Endodermal cell (in vitro differentiated cells): ENCODE measurements around the gene COG7. TPM values are rescaled to one million over a fixed set of nuclear protein-coding genes. Genes with fewer than 3 reads are reported as not detected.
A peak's percentile ranks its signal among the peaks of the same experiment; 100 is the strongest.

Source experiments
- DNase-seq: peaks from one replicate; pipeline ENCODE4 v3.0.0-alpha.2; 2017
- H3K27ac ChIP-seq: 2 replicates; pipeline ENCODE4 v1.5.1; 2013; ENCODE audit warnings: mild to moderate bottlenecking, low read depth, low read length, moderate library complexity
- H3K27me3 ChIP-seq: 2 replicates; pipeline ENCODE4 v1.6.1; 2013; ENCODE audit warnings: mild to moderate bottlenecking, low read length, moderate library complexity; ENCODE audit not compliant: insufficient read depth, control insufficient read depth, poor library complexity, severe bottlenecking
- H3K36me3 ChIP-seq: 2 replicates; pipeline ENCODE4 v1.7.0; 2013; ENCODE audit warnings: mild to moderate bottlenecking, low read length, moderate library complexity; ENCODE audit not compliant: control insufficient read depth, insufficient read depth
- H3K4me1 ChIP-seq: one replicate; pipeline ENCODE4 v1.7.0; 2013; ENCODE audit warnings: low read length; ENCODE audit not compliant: control insufficient read depth, insufficient read depth
- H3K4me3 ChIP-seq: 2 replicates; pipeline ENCODE4 v1.5.1; 2013; ENCODE audit warnings: mild to moderate bottlenecking, low read length, moderate library complexity
- H3K9ac ChIP-seq: 2 replicates; pipeline ENCODE4 v1.6.1; 2013; ENCODE audit warnings: mild to moderate bottlenecking, low read length, moderate library complexity; ENCODE audit not compliant: poor library complexity, severe bottlenecking; ENCODE audit errors: extremely low read depth
- H3K9me3 ChIP-seq: 2 replicates; pipeline ENCODE4 v1.6.1; 2013; ENCODE audit warnings: mild to moderate bottlenecking, low read length, moderate library complexity; ENCODE audit not compliant: control insufficient read depth
- H3K27ac Mint-ChIP-seq: 2 replicates; pipeline ENCODE4 v1.8.0; 2020; ENCODE audit warnings: mixed read lengths
- H3K27me3 Mint-ChIP-seq: 2 replicates; pipeline ENCODE4 v1.8.0; 2021; ENCODE audit warnings: mild to moderate bottlenecking, mixed read lengths; ENCODE audit not compliant: insufficient read depth
- H3K36me3 Mint-ChIP-seq: 2 replicates; pipeline ENCODE4 v1.8.0; 2020; ENCODE audit warnings: low read depth, mixed read lengths
- H3K4me1 Mint-ChIP-seq: 2 replicates; pipeline ENCODE4 v1.8.0; 2020; ENCODE audit warnings: mixed read lengths
- H3K4me3 Mint-ChIP-seq: 2 replicates; pipeline ENCODE4 v1.8.0; 2020; ENCODE audit warnings: mild to moderate bottlenecking, moderate library complexity, mixed read lengths
- H3K9me3 Mint-ChIP-seq: 2 replicates; pipeline ENCODE4 v1.8.0; 2020; ENCODE audit warnings: mild to moderate bottlenecking, mixed read lengths
- WGBS, 2 experiments: methylation state at CpG; one replicate each; pipeline versions ENCODE4 v1.1.5 to v1.1.7; 2013; ENCODE audit warnings: missing lambda C conversion rate in 2 of 2, mixed read lengths in 1 of 2; ENCODE audit not compliant: insufficient coverage in 1 of 2, insufficient read length in 1 of 2; 5-methylcytosine and 5-hydroxymethylcytosine counted together
- long read RNA-seq, 4 experiments: library from polyadenylated mRNA in 2 of 4; library from RNA in 1 of 4; library from capped mRNA in 1 of 4; stranded (forward) in 3 of 4; unstranded in 1 of 4; transcript quantifications; one replicate each; pipeline ENCODE4 v2.0.0, GENCODE V29; 2020 to 2021; ENCODE audit warnings: inconsistent platforms in 1 of 4
- polyA plus RNA-seq, 2 experiments: library from polyadenylated mRNA; stranded (reverse); fragments of 50-300 nt; gene quantifications; one replicate each; pipeline ENCODE4 v1.2.3, GENCODE V29; 2013
- total RNA-seq, 2 donors: library from RNA; stranded (reverse); fragmentation: NEBNext Ultra II Directional in 1 of 2; extraction: Animal tissue kit (Norgen Biotek cat#: 25700) in 1 of 2; gene quantifications; 2 replicates in 1 of 2; 3 replicates in 1 of 2; pipeline ENCODE4 v1.2.1, GENCODE V29; 2021
- TF ChIP-seq, protein P1 (sequence below): fragments of 200-600 bp; sonication (generic); conservative IDR thresholded peaks from 2 replicates; pipeline ENCODE4 v1.5.0; 2021; ENCODE audit warnings: antibody characterized with exemption, mild to moderate bottlenecking

The COG7 gene
- total RNA-seq = 10 to 100 TPM; 19.9 to 31.3 TPM
- 26.4 TPM for polyA plus RNA-seq (2013, experiment 1 of 2)
- 20.0 TPM for polyA plus RNA-seq (2013, experiment 2 of 2)
- long read RNA-seq, experiment 1, partial matches to known transcripts = 1 of 4 reads
- long read RNA-seq, experiment 1, other reads (novel, unspliced or antisense) = 1 of 4 reads
- long read RNA-seq, experiment 2, transcript COG7-201 (17 exons, 2,926 nt) = major isoform, 42 of 61 reads
- long read RNA-seq, experiment 2, partial matches to known transcripts = 7 of 61 reads
- long read RNA-seq, experiment 2, other reads (novel, unspliced or antisense) = 12 of 61 reads
- long read RNA-seq, experiment 3, transcript COG7-201 (17 exons, 2,926 nt) = major isoform, 63 of 78 reads
- long read RNA-seq, experiment 3, partial matches to known transcripts = 3 of 78 reads
- long read RNA-seq, experiment 3, other reads (novel, unspliced or antisense) = 12 of 78 reads
- long read RNA-seq, experiment 4, partial matches to known transcripts = 1 of 4 reads
- long read RNA-seq, experiment 4, other reads (novel, unspliced or antisense) = 2 of 4 reads

DNA sequence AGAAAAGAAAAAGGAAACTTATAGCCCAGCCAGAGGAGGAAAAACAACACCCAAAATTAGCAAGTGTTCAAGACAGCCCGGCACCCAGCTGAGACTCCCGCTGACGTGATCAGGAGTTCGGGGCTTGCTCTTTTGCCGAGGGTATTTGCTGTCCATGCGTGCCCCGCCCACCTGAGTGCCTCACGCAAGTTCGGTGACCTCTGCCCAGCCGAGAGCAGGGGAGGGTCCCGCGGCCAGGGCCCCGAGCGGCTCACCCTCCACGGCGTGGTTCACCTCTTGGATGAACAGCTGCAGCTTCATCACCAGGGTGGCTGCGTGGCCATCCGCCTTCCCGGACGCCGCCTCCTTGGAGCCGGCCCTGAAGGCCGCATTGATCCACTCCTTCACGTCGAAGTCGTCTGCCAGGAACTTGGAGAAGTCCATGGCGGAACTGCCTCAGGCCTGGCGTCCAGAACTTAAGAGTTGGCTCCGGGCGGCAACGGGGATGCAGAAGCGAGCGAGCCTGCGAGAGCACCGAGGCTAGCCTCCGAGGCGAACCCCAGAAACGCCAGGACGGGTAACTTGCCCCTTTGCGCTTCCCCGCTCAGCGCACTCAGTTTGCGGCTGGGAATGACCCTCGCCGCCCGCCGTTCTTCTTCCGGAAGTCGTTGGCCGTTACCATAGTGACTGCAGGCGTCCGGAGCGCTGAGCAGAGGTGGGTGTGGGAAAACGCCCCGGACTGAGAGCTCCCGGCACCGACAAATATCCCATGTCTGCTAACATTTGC, at the start of gene COG7:
Gene COG7, minus strand, starts transcription at position 618 of the 766 bp plus-strand sequence. Its CDS starts 195 bp downstream, at position 423.
- Mint-ChIP-seq H3K27ac (peak within 1 kb of the TSS; percentile 89), H3K36me3 (peaks cover 14% of the 10 kb centered on the region), H3K27me3 (no peaks in the 10 kb centered on the region), H3K9me3 (no peaks in the 10 kb centered on the region), H3K4me1 (peaks cover 3% of the 10 kb centered on the region), H3K4me3 (peak within 1 kb of the TSS; percentile 90)
- H3K27ac ChIP-seq = peak within 1 kb of the TSS; percentile 64
- peaks cover 9% of the 10 kb centered on the region for H3K36me3 ChIP-seq
- DNase-seq = peak; percentile 96
- H3K4me1 ChIP-seq = no peaks in the 10 kb centered on the region
- H3K27me3 ChIP-seq = no peaks in the 10 kb centered on the region
- TF ChIP-seq, protein P1, sequence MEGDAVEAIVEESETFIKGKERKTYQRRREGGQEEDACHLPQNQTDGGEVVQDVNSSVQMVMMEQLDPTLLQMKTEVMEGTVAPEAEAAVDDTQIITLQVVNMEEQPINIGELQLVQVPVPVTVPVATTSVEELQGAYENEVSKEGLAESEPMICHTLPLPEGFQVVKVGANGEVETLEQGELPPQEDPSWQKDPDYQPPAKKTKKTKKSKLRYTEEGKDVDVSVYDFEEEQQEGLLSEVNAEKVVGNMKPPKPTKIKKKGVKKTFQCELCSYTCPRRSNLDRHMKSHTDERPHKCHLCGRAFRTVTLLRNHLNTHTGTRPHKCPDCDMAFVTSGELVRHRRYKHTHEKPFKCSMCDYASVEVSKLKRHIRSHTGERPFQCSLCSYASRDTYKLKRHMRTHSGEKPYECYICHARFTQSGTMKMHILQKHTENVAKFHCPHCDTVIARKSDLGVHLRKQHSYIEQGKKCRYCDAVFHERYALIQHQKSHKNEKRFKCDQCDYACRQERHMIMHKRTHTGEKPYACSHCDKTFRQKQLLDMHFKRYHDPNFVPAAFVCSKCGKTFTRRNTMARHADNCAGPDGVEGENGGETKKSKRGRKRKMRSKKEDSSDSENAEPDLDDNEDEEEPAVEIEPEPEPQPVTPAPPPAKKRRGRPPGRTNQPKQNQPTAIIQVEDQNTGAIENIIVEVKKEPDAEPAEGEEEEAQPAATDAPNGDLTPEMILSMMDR = no peak
- no peaks in the 10 kb centered on the region for H3K9me3 ChIP-seq
- peak within 1 kb of the TSS; percentile 89 for H3K4me3 ChIP-seq
- WGBS, 2 experiments = 0% methylated on average over 26 to 57 of the region's 57 CpGs
- peak within 1 kb of the TSS; percentile 81 for H3K9ac ChIP-seq

GRCh38 chr16:23502466-23502865, 49.5 kb upstream of the COG7 start:
- no peaks in the 10 kb centered on the region for H3K9me3 Mint-ChIP-seq
- Histone ChIP-seq H3K9ac (no peak overlapping the region), H3K27ac (no peak overlapping the region), H3K4me3 (no peak overlapping the region), H3K27me3 (no peaks in the 10 kb centered on the region), H3K36me3 (peaks cover 21% of the 10 kb centered on the region), H3K9me3 (no peaks in the 10 kb centered on the region), H3K4me1 (peaks cover 9% of the 10 kb centered on the region)
- DNase-seq = no peak
- no peaks in the 10 kb centered on the region for H3K36me3 Mint-ChIP-seq
- no peaks in the 10 kb centered on the region for H3K27me3 Mint-ChIP-seq
- no peak overlapping the region for H3K4me3 Mint-ChIP-seq
- WGBS, 2 experiments = 85 to 92% methylated on average over 2 of the region's 2 CpGs
- H3K4me1 Mint-ChIP-seq = peaks cover 40% of the 10 kb centered on the region
- TF ChIP-seq, protein P1 = no peak
- H3K27ac Mint-ChIP-seq = no peak overlapping the region

GRCh38 chr16:23501291-23501690, 48.3 kb upstream of the COG7 start:
- DNase-seq = no peak
- Mint-ChIP-seq H3K9me3 (no peaks in the 10 kb centered on the region), H3K4me1 (peaks cover 40% of the 10 kb centered on the region), H3K27me3 (no peaks in the 10 kb centered on the region), H3K27ac (no peak overlapping the region), H3K36me3 (peaks cover 3% of the 10 kb centered on the region), H3K4me3 (no peak overlapping the region)
- H3K9ac ChIP-seq = no peak overlapping the region
- no peak overlapping the region for H3K27ac ChIP-seq
- H3K36me3 ChIP-seq = peaks cover 18% of the 10 kb centered on the region
- H3K27me3 ChIP-seq = no peaks in the 10 kb centered on the region
- no peak overlapping the region for H3K4me3 ChIP-seq
- peaks cover 9% of the 10 kb centered on the region for H3K4me1 ChIP-seq
- H3K9me3 ChIP-seq = no peaks in the 10 kb centered on the region
- TF ChIP-seq, protein P1 = no peak
- WGBS, 2 experiments = 88 to 93% methylated on average over 5 of the region's 5 CpGs
